ENCODE data around the gene KRTAP10-5. TPM values are rescaled to one million over a fixed set of nuclear protein-coding genes. Genes with fewer than 3 reads are reported as not detected.

Gene KRTAP10-5
- total RNA-seq, 4 donors from 2014 or later = not detected

DNA sequence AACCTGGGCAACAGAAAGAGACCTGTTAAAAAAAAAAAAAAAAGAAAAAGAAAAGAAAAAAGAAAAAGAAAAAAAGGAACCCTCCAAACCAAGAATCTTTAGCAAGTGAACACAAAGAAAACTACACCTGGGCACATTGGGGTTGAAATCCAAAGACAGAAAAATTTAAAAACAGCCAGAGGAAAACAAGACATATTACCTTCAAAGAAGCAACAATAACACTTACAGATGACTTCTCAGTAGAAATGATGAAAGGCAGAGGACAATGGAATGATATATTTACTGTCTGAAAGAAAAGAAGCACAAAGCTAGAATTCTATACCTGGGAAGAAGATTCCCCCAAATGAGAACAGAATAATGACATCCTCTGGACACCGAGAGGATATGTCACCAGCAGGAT lies 37.7 kb downstream of the KRTAP10-5 start:
- TF ChIP-seq, protein P1, sequence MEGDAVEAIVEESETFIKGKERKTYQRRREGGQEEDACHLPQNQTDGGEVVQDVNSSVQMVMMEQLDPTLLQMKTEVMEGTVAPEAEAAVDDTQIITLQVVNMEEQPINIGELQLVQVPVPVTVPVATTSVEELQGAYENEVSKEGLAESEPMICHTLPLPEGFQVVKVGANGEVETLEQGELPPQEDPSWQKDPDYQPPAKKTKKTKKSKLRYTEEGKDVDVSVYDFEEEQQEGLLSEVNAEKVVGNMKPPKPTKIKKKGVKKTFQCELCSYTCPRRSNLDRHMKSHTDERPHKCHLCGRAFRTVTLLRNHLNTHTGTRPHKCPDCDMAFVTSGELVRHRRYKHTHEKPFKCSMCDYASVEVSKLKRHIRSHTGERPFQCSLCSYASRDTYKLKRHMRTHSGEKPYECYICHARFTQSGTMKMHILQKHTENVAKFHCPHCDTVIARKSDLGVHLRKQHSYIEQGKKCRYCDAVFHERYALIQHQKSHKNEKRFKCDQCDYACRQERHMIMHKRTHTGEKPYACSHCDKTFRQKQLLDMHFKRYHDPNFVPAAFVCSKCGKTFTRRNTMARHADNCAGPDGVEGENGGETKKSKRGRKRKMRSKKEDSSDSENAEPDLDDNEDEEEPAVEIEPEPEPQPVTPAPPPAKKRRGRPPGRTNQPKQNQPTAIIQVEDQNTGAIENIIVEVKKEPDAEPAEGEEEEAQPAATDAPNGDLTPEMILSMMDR (IDR thresholded peaks at IDR 0.05) = no peak
- no peak for TF ChIP-seq POLR2A (IDR thresholded peaks at IDR 0.05)
- TF ChIP-seq EP300 (IDR thresholded peaks at IDR 0.05) = no peak
- no peak overlapping the region for H3K4me3 ChIP-seq
- no peaks in the 10 kb centered on the region for H3K4me1 ChIP-seq
- DNase-seq (ENCODE audit: low spot score in 2 of 2) = no peak
- H3K9me3 ChIP-seq = peaks cover 0 to 52% (median 8%) of the 10 kb centered on the region in 4 donors
- no peaks in the 10 kb centered on the region for H3K36me3 ChIP-seq
- no peaks in the 10 kb centered on the region for H3K27me3 ChIP-seq
- WGBS, 2 donors = 66 to 71% methylated on average over 1 of the region's 1 CpG
- H3K27ac ChIP-seq = no peak overlapping the region

GRCh38 chr21:44540741-44541288 lies 39.6 kb downstream of the KRTAP10-5 start:
- no peaks in the 10 kb centered on the region for H3K4me1 ChIP-seq
- peaks cover 0 to 37% (median 2%) of the 10 kb centered on the region in 4 donors for H3K9me3 ChIP-seq
- H3K27ac ChIP-seq = no peak overlapping the region
- TF ChIP-seq POLR2A (IDR thresholded peaks at IDR 0.05) = no peak
- no peak for TF ChIP-seq EP300 (IDR thresholded peaks at IDR 0.05)
- TF ChIP-seq, protein P1 (IDR thresholded peaks at IDR 0.05) = no peak
- DNase-seq (ENCODE audit: low spot score in 2 of 2) = no peak
- no peaks in the 10 kb centered on the region for H3K27me3 ChIP-seq
- WGBS, 2 donors = 76 to 80% methylated on average over 11 of the region's 11 CpGs
- no peaks in the 10 kb centered on the region for H3K36me3 ChIP-seq
- H3K4me3 ChIP-seq = no peak overlapping the region

GRCh38 chr21:44539991-44540666 lies 40.3 kb downstream of the KRTAP10-5 start, which contains the start of gene KRTAP10-1:
TSS of gene KRTAP10-1 (minus strand) at chr21:44540195. CDS start at chr21:44540150, 45 bp downstream.
- H3K9me3 ChIP-seq = peaks cover 0 to 37% (median 2%) of the 10 kb centered on the region in 4 donors
- no peaks in the 10 kb centered on the region for H3K27me3 ChIP-seq
- no peak for TF ChIP-seq EP300 (IDR thresholded peaks at IDR 0.05)
- TF ChIP-seq, protein P1 (IDR thresholded peaks at IDR 0.05) = no peak
- no peak for TF ChIP-seq POLR2A (IDR thresholded peaks at IDR 0.05)
- H3K4me3 ChIP-seq = no peak within 1 kb of the TSS
- no peaks in the 10 kb centered on the region for H3K36me3 ChIP-seq
- H3K4me1 ChIP-seq = no peaks in the 10 kb centered on the region
- H3K27ac ChIP-seq = no peak within 1 kb of the TSS
- no peak for DNase-seq (ENCODE audit: low spot score in 2 of 2)
- 58 to 71% methylated on average over 19 to 21 of the region's 21 CpGs for WGBS, 2 donors

GRCh38 chr21:44539046-44539445 lies 41.4 kb downstream of the KRTAP10-5 start:
- no peak for DNase-seq (ENCODE audit: low spot score in 2 of 2)
- 72 to 75% methylated on average over 14 of the region's 14 CpGs for WGBS, 2 donors
- TF ChIP-seq, protein P1 (IDR thresholded peaks at IDR 0.05) = no peak
- TF ChIP-seq EP300 (IDR thresholded peaks at IDR 0.05) (no peak), POLR2A (IDR thresholded peaks at IDR 0.05) (no peak)

More at GRCh38 chr21:44539046-44539445, 41.4 kb downstream of the KRTAP10-5 start:
- Histone ChIP-seq H3K27me3 (no peaks in the 10 kb centered on the region), H3K27ac (no peak overlapping the region), H3K36me3 (no peaks in the 10 kb centered on the region), H3K4me3 (no peak overlapping the region), H3K4me1 (no peaks in the 10 kb centered on the region), H3K9me3 (peaks cover 0 to 31% (median 2%) of the 10 kb centered on the region in 4 donors)

All from tibial nerve (tissue), 4 donors.